Pulmonary artery endothelial cell (primary cell): ENCODE data around the gene IFNA17. TPM values are rescaled to one million over a fixed set of nuclear protein-coding genes. Genes with fewer than 3 reads are reported as not detected.
A peak's percentile ranks its signal among the peaks of the same experiment; 100 is the strongest.
"Not testable (repeated sequence)": the region's sequence is repeated elsewhere in the genome, so short reads cannot be mapped to it uniquely, and the experiment has no call there.

Experiments
- DNase-seq: peaks from one replicate; pipeline ENCODE4 v3.0.0-alpha.2; 2011; ENCODE audit warnings: low read depth, low spot score
- total RNA-seq: library from RNA; depleted of rRNA; stranded (reverse); fragments of >200 nt; gene quantifications from 2 replicates; pipeline ENCODE4 v1.2.3, GENCODE V29; 2014

Gene IFNA17
- not detected in 2 replicates for total RNA-seq

- DNase-seq: no peak
These were observed at the start of gene IFNA17 for GRCh38 chr9:21228122-21228521. Gene IFNA17 (minus strand): TSS chr9:21228222. CDS start chr9:21228173, 49 bp downstream.

- DNase-seq: no peak
These were observed 40.3 kb upstream of the IFNA17 start for GRCh38 chr9:21268347-21268657.

- no peak for DNase-seq
These were observed 39.7 kb upstream of the IFNA17 start for GRCh38 chr9:21267485-21268346.

- no peak for DNase-seq
These were observed 38.9 kb upstream of the IFNA17 start for GRCh38 chr9:21266733-21267484.

- no peak for DNase-seq
These were observed 37.6 kb upstream of the IFNA17 start for GRCh38 chr9:21265421-21266189.

GRCh38 chr9:21255538-21256212 is 27.7 kb upstream of the IFNA17 start:
- no peak for DNase-seq

GRCh38 chr9:21252721-21253547 is 24.9 kb upstream of the IFNA17 start:
- DNase-seq: peak; percentile 41

- DNase-seq: no peak
These were observed 23.6 kb upstream of the IFNA17 start for GRCh38 chr9:21251638-21252037.

GRCh38 chr9:21251190-21251589 is 23.2 kb upstream of the IFNA17 start:
- no peak for DNase-seq

GRCh38 chr9:21244836-21245235 is 16.8 kb upstream of the IFNA17 start:
- no peak for DNase-seq

GRCh38 chr9:21239911-21240310 is 11.9 kb upstream of the IFNA17 start, which contains the start of gene IFNA14:
Gene IFNA14 (minus strand): TSS chr9:21240005. CDS start chr9:21239935, 70 bp downstream.
- DNase-seq: no peak

GRCh38 chr9:21236360-21236714 is 8.3 kb upstream of the IFNA17 start:
- DNase-seq: not testable (repeated sequence)

- DNase-seq: not testable (repeated sequence)
These were observed 7.7 kb upstream of the IFNA17 start for GRCh38 chr9:21235468-21236359.

GRCh38 chr9:21234153-21234687 is 6.2 kb upstream of the IFNA17 start:
- no peak for DNase-seq

GRCh38 chr9:21233258-21233657 is 5.2 kb upstream of the IFNA17 start:
- no peak for DNase-seq

- not testable (repeated sequence) for DNase-seq
These were observed 10.8 kb downstream of the IFNA17 start, which contains the start of gene IFNA16 for GRCh38 chr9:21217211-21217610. Gene IFNA16 (minus strand): TSS chr9:21217311. CDS start chr9:21217305, 6 bp downstream.

GRCh38 chr9:21213411-21214326 is 14.4 kb downstream of the IFNA17 start:
- DNase-seq: not testable (repeated sequence)

GRCh38 chr9:21212160-21212559 is 15.9 kb downstream of the IFNA17 start:
- not testable (repeated sequence) for DNase-seq
